ENCODE measurements around the gene DNAJB4.

DNAJB4 gene

GRCh38 chr1:78032996-78033796, 28.5 kb downstream of the DNAJB4 start:
- no peaks in the 10 kb centered on the region for H3K79me2 ChIP-seq (ENCODE audit: insufficient read depth, low read length)
- no peak overlapping the region for H3K9ac ChIP-seq (ENCODE audit: low read length)
- no peaks in the 10 kb centered on the region for H3K4me1 ChIP-seq (ENCODE audit: insufficient read depth, low read length, severe bottlenecking)
- H3K9me2 ChIP-seq (ENCODE audit: low read depth, low read length): no peaks in the 10 kb centered on the region
- H2AFZ ChIP-seq (ENCODE audit: low read length): no peak overlapping the region
- H4K20me1 ChIP-seq (ENCODE audit: insufficient read depth, low read length): no peaks in the 10 kb centered on the region
- no peak overlapping the region for H3K4me2 ChIP-seq (ENCODE audit: low read length)
- H3K27me3 ChIP-seq (ENCODE audit: insufficient read depth, low read length): no peaks in the 10 kb centered on the region
- H3K36me3 ChIP-seq (ENCODE audit: insufficient read depth, low read length): no peaks in the 10 kb centered on the region
- no peaks in the 10 kb centered on the region for H3F3A ChIP-seq (ENCODE audit: insufficient read depth, low read length)
- H3K9me3 ChIP-seq (ENCODE audit: low read length): no peaks in the 10 kb centered on the region
- no peak overlapping the region for H3K27ac ChIP-seq (ENCODE audit: low read depth, low read length, poor library complexity, severe bottlenecking)
- no peak for TF ChIP-seq EZH2 (IDR thresholded peaks at IDR 0.05; ENCODE audit: borderline replicate concordance, low read length)
- TF ChIP-seq CTCF (IDR thresholded peaks at IDR 0.05; ENCODE audit: low read length): no peak
- no peak overlapping the region for H3K4me3 ChIP-seq (ENCODE audit: low read depth, low read length, poor library complexity, severe bottlenecking)

- no peaks in the 10 kb centered on the region for H4K20me1 ChIP-seq (ENCODE audit: insufficient read depth, low read length)
- no peak overlapping the region for H2AFZ ChIP-seq (ENCODE audit: low read length)
- TF ChIP-seq CTCF (IDR thresholded peaks at IDR 0.05; ENCODE audit: low read length): no peak
These were observed 29.0 kb downstream of the DNAJB4 start for GRCh38 chr1:78033797-78034172.

GRCh38 chr1:78035121-78035520, 30.4 kb downstream of the DNAJB4 start:
- no peaks in the 10 kb centered on the region for H3K4me1 ChIP-seq (ENCODE audit: insufficient read depth, low read length, severe bottlenecking)
- H3F3A ChIP-seq (ENCODE audit: insufficient read depth, low read length): no peaks in the 10 kb centered on the region
- H3K27me3 ChIP-seq (ENCODE audit: insufficient read depth, low read length): 0 out of 2 replicates have a peak, but pooled peaks cover 4% of the 10 kb centered on the region
- no peaks in the 10 kb centered on the region for H3K9me2 ChIP-seq (ENCODE audit: low read depth, low read length)
- H3K4me2 ChIP-seq (ENCODE audit: low read length): no peak overlapping the region
- no peak overlapping the region for H2AFZ ChIP-seq (ENCODE audit: low read length)
- H4K20me1 ChIP-seq (ENCODE audit: insufficient read depth, low read length): no peaks in the 10 kb centered on the region
- no peaks in the 10 kb centered on the region for H3K36me3 ChIP-seq (ENCODE audit: insufficient read depth, low read length)
- TF ChIP-seq EZH2 (IDR thresholded peaks at IDR 0.05; ENCODE audit: borderline replicate concordance, low read length) (no peak), CTCF (IDR thresholded peaks at IDR 0.05; ENCODE audit: low read length) (no peak)
- no peak overlapping the region for H3K9ac ChIP-seq (ENCODE audit: low read length)
- no peak overlapping the region for H3K27ac ChIP-seq (ENCODE audit: low read depth, low read length, poor library complexity, severe bottlenecking)
- no peak overlapping the region for H3K4me3 ChIP-seq (ENCODE audit: low read depth, low read length, poor library complexity, severe bottlenecking)
- no peaks in the 10 kb centered on the region for H3K79me2 ChIP-seq (ENCODE audit: insufficient read depth, low read length)
- no peaks in the 10 kb centered on the region for H3K9me3 ChIP-seq (ENCODE audit: low read length)

More at GRCh38 chr1:78033797-78034172, 29.0 kb downstream of the DNAJB4 start:
- no peaks in the 10 kb centered on the region for H3F3A ChIP-seq (ENCODE audit: insufficient read depth, low read length)
- H3K4me1 ChIP-seq (ENCODE audit: insufficient read depth, low read length, severe bottlenecking): no peaks in the 10 kb centered on the region
- H3K9me3 ChIP-seq (ENCODE audit: low read length): no peaks in the 10 kb centered on the region
- no peak overlapping the region for H3K27ac ChIP-seq (ENCODE audit: low read depth, low read length, poor library complexity, severe bottlenecking)
- no peaks in the 10 kb centered on the region for H3K9me2 ChIP-seq (ENCODE audit: low read depth, low read length)
- no peak overlapping the region for H3K4me3 ChIP-seq (ENCODE audit: low read depth, low read length, poor library complexity, severe bottlenecking)
- no peak overlapping the region for H3K4me2 ChIP-seq (ENCODE audit: low read length)
- H3K79me2 ChIP-seq (ENCODE audit: insufficient read depth, low read length): no peaks in the 10 kb centered on the region
- no peaks in the 10 kb centered on the region for H3K27me3 ChIP-seq (ENCODE audit: insufficient read depth, low read length)
- H3K36me3 ChIP-seq (ENCODE audit: insufficient read depth, low read length): no peaks in the 10 kb centered on the region
- no peak overlapping the region for H3K9ac ChIP-seq (ENCODE audit: low read length)
